ENCODE data around the gene PTPN1. TPM values are rescaled to one million over a fixed set of nuclear protein-coding genes. Genes with fewer than 3 reads are reported as not detected.
"Not testable (repeated sequence)": the region's sequence is repeated elsewhere in the genome, so short reads cannot be mapped to it uniquely, and the experiment has no call there.

PTPN1 gene
- total RNA-seq, 4 donors from 2014 or later = 22.2 to 107 (median 42.7) TPM

- no peak for DNase-seq (ENCODE audit: low spot score)
- no peak for ATAC-seq (ENCODE audit: low FRiP score)
- TF ChIP-seq CTCF (IDR thresholded peaks at IDR 0.05) = no peak
Measured at GRCh38 chr20:50504231-50504823, 5.9 kb upstream of the PTPN1 start.

- no peak for TF ChIP-seq CTCF (IDR thresholded peaks at IDR 0.05)
- DNase-seq (ENCODE audit: low spot score) (no peak), ATAC-seq (ENCODE audit: low FRiP score) (no peak)
Measured at GRCh38 chr20:50506270-50506579, 4.0 kb upstream of the PTPN1 start.

- DNase-seq (ENCODE audit: low spot score); ATAC-seq (ENCODE audit: low FRiP score): not testable (repeated sequence)
Measured at GRCh38 chr20:50507745-50508144, 2.4 kb upstream of the PTPN1 start.

GRCh38 chr20:50508171-50508755 lies 1.9 kb upstream of the PTPN1 start:
- ATAC-seq (ENCODE audit: low FRiP score) = no peak
- no peak for TF ChIP-seq CTCF (IDR thresholded peaks at IDR 0.05)
- DNase-seq (ENCODE audit: low spot score) = no peak

- ATAC-seq (ENCODE audit: low FRiP score) = no peak
- no peak for DNase-seq (ENCODE audit: low spot score)
Measured at GRCh38 chr20:50510706-50511542, 741 bp downstream of the PTPN1 start.

DNA sequence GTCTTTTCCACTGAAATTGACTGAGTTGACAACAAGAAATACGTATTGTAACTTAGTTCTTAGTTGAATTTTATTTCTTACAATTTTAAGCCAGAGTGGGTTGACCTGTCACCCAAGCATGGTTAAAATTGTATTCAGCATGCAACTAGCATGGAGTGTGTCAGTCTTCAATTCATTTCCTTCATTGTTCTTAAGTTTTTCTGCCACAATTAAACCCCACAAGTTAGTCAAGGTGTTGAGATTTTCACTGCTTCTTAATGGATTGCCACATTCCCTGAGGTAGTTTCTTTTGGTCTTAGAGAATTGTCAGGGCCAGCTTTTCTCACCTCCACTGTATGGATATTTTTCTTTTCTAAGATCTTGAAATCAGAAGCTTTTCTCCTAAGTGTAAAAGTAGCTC lies 2.1 kb downstream of the PTPN1 start:
- DNase-seq (ENCODE audit: low spot score) (no peak), ATAC-seq (ENCODE audit: low FRiP score) (no peak)

More at GRCh38 chr20:50510706-50511542, 741 bp downstream of the PTPN1 start:
- no peak for TF ChIP-seq CTCF (IDR thresholded peaks at IDR 0.05)

More for the DNA sequence above, 2.1 kb downstream of the PTPN1 start:
- TF ChIP-seq CTCF (IDR thresholded peaks at IDR 0.05) = no peak

Data from omental fat pad (tissue), 4 donors.